GM18526 (cell line): ENCODE measurements around the gene TEX13B.

Source experiments
- POLR2A ChIP-seq: IDR thresholded peaks from 3 replicates; pipeline ENCODE4 v1.6.1; 2011; ENCODE audit not compliant: insufficient read length; ENCODE audit errors: extremely low read depth

The TEX13B gene

GRCh38 chrX:107978707-107979307 lies 3.4 kb downstream of the TEX13B start:
- TF ChIP-seq POLR2A: no peak

- TF ChIP-seq POLR2A: no peak
Observed at GRCh38 chrX:107978071-107978470, 4.1 kb downstream of the TEX13B start.

GRCh38 chrX:107971636-107972035 lies 10.5 kb downstream of the TEX13B start:
- TF ChIP-seq POLR2A: no peak

- TF ChIP-seq POLR2A: no peak
Observed at GRCh38 chrX:107970073-107970472, 12.1 kb downstream of the TEX13B start.

GRCh38 chrX:107968623-107969022 lies 13.5 kb downstream of the TEX13B start:
- no peak for TF ChIP-seq POLR2A

GRCh38 chrX:107940095-107940494 lies 42.1 kb downstream of the TEX13B start:
- TF ChIP-seq POLR2A: no peak

- no peak for TF ChIP-seq POLR2A
Observed at GRCh38 chrX:107936434-107936730, 45.8 kb downstream of the TEX13B start.

- TF ChIP-seq POLR2A: no peak
Observed at GRCh38 chrX:107935664-107936433, 46.3 kb downstream of the TEX13B start.

GRCh38 chrX:107935200-107935599 lies 47.0 kb downstream of the TEX13B start:
- no peak for TF ChIP-seq POLR2A

GRCh38 chrX:107934262-107934661 lies 47.9 kb downstream of the TEX13B start:
- TF ChIP-seq POLR2A: no peak
